NCI-H1694 (cell line): Measurements from ENCODE around the gene NCBP1.
"Not testable (repeated sequence)": the region's sequence is repeated elsewhere in the genome, so short reads cannot be mapped to it uniquely, and the experiment has no call there.

ENCODE experiments used
- DNase-seq: peaks from one replicate; lab custom pipeline; 2025; lab: John Stamatoyannopoulos, UW

Gene NCBP1

GRCh38 chr9:97632985-97633858 lies at the start of gene NCBP1, which contains the start of gene TSTD2:
Gene NCBP1, plus strand, starts transcription at chr9:97633821. Its CDS starts 61 bp downstream, at chr9:97633882.
Gene TSTD2, minus strand, starts transcription at chr9:97633368. Its CDS starts 5,806 bp downstream, at chr9:97627562.
- peak; percentile 93 for DNase-seq

- not testable (repeated sequence) for DNase-seq
These were observed 48.8 kb upstream of the NCBP1 start for GRCh38 chr9:97584778-97585177.

- DNase-seq, result not testable (repeated sequence)
These were observed 46.7 kb upstream of the NCBP1 start for GRCh38 chr9:97586909-97587308.

- no peak for DNase-seq
These were observed 42.1 kb upstream of the NCBP1 start for GRCh38 chr9:97591535-97591934.

GRCh38 chr9:97592126-97592525 lies 41.5 kb upstream of the NCBP1 start:
- DNase-seq, result no peak

GRCh38 chr9:97593960-97594359 lies 39.7 kb upstream of the NCBP1 start:
- peak; percentile 69 for DNase-seq

- DNase-seq, result peak; percentile 69
These were observed 39.2 kb upstream of the NCBP1 start for GRCh38 chr9:97594381-97594921.

- peak; percentile 21 for DNase-seq
These were observed 36.7 kb upstream of the NCBP1 start for GRCh38 chr9:97596906-97597305.

GRCh38 chr9:97598461-97599288 lies 34.9 kb upstream of the NCBP1 start:
- DNase-seq, result peak; percentile 55

GRCh38 chr9:97599314-97599846 lies 34.2 kb upstream of the NCBP1 start:
- no peak for DNase-seq

- DNase-seq, result no peak
These were observed 32.9 kb upstream of the NCBP1 start for GRCh38 chr9:97600531-97601227.

GRCh38 chr9:97601228-97601898 lies 32.3 kb upstream of the NCBP1 start:
- DNase-seq, result no peak

- no peak for DNase-seq
These were observed 31.2 kb upstream of the NCBP1 start for GRCh38 chr9:97602430-97602829.

GRCh38 chr9:97604901-97605645 lies 28.5 kb upstream of the NCBP1 start:
- DNase-seq, result no peak

- peak; percentile 73 for DNase-seq
These were observed 18.1 kb upstream of the NCBP1 start for GRCh38 chr9:97615439-97616072.

- DNase-seq, result no peak
These were observed 15.6 kb upstream of the NCBP1 start for GRCh38 chr9:97617939-97618416.

GRCh38 chr9:97620063-97620462 lies 13.6 kb upstream of the NCBP1 start:
- DNase-seq, result not testable (repeated sequence)

- not testable (repeated sequence) for DNase-seq
These were observed 11.1 kb upstream of the NCBP1 start for GRCh38 chr9:97622483-97622882.

GRCh38 chr9:97623946-97624345 lies 9.7 kb upstream of the NCBP1 start:
- no peak for DNase-seq

GRCh38 chr9:97625620-97626019 lies 8.0 kb upstream of the NCBP1 start:
- DNase-seq, result no peak
